Ammon's horn (tissue), 1 donor: ENCODE results near the gene CLPX.
"Not testable (repeated sequence)": the region's sequence is repeated elsewhere in the genome, so short reads cannot be mapped to it uniquely, and the experiment has no call there.

Source experiments
- DNase-seq: peaks from one replicate; pipeline ENCODE4 v3.0.0-alpha.2; 2016; ENCODE audit warnings: low spot score

The CLPX gene

DNA sequence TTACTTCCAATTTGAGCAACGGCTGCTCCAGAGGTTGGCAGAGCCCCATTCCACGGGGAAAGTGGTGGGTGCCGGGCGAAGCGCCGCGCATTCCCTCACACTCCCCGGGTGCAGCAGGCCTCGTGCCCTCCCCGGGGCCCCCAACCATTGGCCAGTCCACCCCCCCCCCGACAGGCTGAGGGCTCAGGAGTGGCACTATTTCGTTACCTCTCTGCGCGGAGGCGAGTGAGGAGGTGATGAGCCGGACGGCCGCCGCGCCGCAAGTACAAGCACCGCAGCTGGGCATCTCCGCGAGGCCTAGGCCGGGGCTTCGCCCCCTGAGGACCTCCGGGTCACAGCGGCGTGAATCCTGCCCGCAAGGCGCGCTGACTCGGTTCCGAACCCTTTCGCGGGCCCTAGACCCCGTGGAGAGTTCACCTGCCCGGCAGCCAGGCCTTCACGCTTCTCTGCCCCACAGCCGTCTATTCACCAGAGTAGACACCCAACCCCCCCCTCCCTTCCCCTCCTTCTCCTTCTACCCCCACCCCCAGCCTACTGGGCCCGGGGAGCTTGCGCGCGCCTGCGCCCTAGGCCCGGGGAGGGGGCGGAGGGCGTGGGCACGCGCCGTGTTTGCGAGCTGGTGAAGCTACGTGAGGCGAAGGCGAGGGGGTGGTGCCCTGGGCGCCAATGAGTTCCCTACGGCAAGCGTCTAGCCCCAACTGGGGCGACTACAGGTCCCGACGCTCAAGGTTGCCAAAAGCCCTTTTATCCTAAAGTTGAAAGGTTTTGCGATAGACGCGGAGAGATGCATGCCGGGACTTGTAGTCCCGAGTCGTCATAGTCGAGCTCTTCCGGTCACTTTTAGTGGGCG lies at the start of gene CLPX:
Gene CLPX, minus strand, starts transcription at position 475 of the 850 bp plus-strand sequence. Its CDS starts 189 bp downstream, at position 286.
- peak; percentile 93 for DNase-seq

DNA sequence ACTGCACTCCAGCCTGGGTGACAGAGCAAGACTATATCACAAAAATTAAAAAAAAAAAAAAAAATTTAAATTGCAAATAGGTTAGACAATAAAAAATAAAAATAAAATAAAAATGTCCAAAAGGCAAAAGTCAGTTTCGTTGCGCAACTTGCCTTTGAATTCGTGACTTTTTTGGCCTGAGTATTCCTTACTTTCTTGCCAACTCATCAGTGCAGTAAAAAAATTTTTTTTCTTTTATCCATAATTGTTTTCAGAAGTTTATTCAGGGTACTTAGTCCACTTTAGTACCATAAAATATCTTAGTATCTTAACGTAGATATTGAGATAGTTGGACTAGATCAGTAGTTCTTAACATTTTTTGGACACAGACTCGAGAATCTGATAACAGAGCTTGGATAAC lies 48.6 kb upstream of the CLPX start:
- no peak for DNase-seq

DNA sequence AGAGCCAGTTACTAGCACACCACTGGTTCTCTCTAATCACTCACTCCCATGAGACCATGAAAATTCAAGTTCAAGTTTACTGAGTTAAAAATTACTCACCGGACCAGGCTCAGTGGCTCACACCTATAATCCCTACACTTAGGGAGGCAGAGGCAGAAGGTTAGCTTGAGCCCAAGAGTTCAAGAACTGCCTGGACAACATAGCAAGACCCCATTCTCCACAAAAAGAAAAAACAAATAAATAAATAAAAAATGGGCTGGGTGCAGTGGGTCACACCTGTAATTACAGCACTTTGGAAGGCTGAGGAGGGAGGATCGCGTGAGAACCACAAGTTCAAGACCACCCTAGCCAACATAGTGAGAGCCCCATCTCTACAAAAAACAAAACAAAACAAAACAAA lies 47.4 kb upstream of the CLPX start:
- DNase-seq, result no peak

DNA sequence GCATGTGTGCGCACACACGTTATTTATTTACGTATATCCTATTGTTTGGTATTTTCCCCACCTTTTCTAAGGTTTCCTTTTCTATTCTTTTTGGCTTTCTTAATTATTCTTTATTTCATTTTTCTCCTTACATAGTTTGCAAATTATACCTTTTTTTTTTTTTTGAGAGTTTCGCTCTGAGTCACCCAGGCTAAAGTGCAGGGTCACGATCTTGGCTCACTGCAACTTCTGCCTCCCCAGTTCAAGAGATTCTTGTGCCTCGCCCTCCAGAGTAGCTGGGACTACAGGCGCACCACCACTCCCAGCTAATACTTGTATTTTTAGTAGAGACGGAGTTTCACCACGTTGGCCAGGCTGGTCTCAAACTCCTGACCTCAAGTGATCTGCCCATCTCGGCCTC lies 46.2 kb upstream of the CLPX start:
- no peak for DNase-seq

DNA sequence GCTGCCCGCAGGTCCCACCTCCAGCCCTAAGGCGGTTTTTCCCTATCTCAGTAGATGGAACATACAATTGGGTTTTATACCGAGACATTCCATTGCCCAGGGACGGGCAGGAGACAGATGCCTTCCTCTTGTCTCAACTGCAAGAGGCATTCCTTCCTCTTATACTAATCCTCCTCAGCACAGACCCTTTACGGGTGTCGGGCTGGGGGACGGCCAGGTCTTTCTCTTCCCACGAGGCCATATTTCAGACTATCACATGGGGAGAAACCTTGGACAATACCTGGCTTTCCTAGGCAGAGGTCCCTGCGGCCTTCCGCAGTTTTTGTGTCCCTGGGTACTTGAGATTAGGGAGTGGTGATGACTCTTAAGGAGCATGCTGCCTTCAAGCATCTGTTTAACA lies 41.8 kb upstream of the CLPX start:
- not testable (repeated sequence) for DNase-seq

DNA sequence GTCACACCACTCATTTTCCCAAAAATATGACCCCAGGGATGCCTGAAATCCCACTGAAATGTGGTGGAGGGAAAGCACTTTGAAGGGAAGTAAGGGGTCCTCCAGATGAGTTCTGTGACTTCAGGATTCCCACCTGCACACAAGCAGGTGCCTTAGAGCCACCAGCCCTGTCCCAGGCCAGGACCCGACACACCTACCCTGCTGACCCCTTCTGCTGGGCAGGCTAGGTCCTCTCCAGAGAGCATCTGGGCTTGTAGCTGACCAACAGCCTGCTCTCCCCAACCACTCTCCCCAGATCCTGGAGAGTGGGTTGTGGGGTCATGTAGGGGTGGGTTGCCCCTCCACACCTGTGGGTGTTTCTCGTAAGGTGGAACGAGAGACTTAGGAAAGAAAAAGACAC lies 41.1 kb upstream of the CLPX start:
- DNase-seq, result no peak

DNA sequence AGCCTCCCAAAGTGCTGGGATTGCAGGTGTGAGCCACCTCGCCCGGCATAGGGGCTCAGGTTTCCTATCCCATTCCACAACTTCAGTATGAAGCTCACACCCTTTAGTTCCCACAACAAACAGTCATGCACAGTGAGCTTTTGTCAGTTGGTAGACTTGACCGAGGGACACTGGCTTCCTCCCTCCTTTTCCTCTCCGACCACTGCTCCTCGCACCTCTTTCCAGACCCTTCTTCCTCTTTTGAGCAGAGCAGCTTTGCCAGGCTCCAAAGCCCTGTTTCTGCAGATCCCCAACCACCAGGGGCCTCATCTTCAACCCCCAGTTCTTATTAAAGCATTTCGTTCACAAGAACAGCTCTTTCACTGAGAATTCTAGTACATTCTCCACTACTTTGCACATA lies 38.9 kb upstream of the CLPX start:
- no peak for DNase-seq

DNA sequence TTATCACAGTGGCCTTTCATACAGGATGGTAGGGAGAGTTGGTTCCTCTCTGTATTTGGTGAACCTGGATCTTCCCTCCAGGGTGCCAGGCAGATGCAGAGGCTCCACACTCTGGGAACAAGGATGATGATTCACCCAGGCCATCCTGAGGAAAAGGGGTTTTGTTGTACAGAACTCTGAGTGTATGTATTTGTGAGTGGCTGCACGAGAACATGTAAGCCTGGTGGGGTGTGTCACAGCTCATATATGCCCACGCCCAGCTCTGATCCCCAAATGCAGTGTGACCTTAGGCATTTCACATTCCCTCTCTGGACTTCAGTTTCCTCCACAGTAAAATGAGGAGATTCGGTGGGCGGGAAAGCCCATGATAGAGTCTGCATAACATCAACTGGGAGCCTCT lies 37.7 kb upstream of the CLPX start:
- DNase-seq, result no peak

DNA sequence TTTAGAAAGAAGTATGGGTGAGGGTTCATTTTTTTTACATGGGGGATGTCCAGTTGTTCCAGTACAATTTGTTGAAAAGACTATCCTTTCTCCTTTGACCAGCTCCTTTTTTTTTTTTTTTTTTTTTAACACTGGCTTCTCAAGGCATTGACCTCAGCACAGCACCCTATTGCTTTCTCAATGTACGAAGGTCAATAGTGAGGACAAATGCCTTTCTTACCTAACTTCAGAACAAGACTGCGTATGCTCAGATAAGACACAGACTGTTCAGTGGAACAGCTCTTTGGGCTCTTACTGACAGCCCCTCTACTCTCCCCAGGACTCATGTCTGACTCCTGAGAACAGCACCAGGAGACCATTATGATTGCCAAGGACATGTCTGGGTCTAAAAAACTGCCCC lies 36.6 kb upstream of the CLPX start:
- DNase-seq, result no peak

DNA sequence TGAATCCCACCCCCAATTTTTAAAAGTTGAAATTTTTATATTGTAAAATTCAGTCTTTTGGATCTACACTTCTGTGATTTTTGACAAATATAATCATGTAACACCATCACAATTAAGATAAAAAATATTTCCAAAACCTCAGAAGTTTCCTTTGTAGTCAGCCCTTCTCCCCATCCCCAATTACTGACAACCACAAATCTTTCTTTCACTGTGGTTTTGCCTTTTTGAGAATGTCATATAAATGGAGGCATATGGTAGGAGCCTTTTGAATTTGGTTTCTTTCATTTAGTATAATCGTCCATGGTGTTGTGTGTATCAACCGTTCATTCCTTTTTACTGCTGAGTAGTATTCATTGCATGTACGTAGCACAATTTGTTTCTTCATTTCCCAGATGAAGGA lies 34.0 kb upstream of the CLPX start:
- no peak for DNase-seq

DNA sequence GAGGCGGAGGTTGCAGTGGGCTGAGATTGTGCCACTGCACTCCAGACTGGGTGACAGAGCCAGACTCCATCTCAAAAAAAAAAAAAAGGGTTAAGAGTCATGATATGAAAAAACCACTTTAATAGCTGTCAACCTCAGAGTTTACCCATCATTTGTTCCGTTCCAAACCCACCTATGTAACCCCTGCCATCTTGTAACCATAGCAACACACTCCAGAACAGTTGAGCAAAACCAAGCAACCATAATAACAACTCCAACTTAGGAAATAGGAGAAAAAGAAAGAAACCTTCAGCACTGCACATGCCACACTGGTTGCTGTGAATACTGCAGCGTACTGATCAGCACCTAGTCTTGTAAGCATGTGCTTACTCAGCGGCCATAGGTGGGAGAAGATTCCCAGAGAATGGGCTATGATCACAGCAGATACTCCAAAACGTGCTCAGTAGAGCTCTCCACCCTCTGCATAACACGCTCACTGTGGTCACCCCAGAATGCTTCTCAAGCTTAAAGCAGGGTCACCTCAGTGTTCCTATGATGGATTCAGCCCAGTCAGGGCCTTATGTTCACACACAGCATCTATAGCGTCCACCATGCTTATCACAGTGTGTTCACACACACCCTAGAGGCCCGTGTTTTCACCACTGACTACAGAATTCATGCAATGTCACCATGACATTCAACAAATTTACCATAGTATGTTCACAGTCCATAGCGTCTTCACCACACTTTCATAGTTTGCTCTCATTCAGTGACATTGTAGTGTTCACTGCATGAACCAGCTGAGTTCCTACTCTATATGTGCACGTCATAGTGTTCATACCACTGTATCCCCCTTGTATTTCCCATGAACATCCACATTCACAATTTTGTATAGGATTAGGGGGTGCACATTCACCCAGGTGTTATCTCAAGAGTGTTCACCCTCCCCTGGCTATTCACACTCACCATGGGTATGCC lies 32.7 kb upstream of the CLPX start:
- DNase-seq, result no peak

DNA sequence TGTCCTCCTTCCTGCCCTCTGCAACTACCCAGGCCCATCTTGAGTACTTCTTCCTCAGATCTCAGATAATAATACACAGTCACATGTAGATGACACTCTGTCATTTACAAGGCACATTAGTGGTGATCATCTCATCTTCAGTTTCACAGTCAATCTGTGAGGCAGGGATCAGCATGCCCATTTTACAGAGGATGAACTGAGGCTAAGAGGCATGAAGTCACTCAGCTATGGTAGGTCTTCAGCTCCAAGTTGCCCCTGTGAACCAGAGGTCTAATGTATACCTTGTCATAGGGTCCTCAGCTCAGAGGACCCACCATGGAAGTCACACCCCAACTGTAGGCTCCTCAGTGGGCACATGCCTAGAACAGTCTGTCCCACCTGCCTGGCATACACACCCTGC lies 30.4 kb upstream of the CLPX start:
- no peak for DNase-seq

DNA sequence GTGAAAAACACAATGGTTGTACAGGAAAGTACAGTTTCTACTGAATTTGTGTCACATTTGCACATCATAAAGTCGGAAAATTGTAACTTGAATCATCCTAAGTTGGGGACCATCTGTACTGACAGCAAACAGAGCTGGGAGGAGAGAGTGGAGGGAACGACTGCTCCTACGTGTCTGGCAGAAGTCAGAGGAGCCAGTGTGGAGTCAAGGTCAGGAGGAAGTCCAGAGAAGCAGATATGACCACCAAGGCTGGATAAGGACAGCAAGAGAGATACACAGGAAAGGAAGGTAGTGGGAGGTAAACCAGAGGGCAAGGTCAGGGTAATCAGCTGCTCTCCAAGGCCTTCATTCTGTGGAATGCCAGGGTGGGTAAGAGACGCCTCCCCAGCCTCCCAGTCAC lies 28.9 kb upstream of the CLPX start:
- DNase-seq, result no peak

DNA sequence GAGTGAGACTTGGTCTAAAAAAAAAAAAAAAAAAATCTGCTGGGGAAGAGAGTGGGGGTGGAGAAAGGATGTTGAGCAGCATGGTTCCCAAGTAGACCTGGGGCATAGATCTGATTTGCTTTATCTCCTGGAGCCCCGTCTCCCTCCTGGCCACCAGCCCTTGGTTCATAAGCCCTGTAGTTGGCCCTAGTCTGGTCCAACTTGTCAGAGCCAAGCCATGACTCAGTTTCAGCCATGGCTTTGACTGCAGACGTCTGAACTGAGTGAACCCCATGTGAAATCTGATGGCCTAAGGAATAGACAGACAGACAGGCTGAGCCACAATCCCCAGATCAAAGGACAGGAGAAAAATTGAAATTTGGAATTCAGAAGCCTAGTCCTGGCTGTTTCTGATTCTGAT lies 28.1 kb upstream of the CLPX start:
- no peak for DNase-seq

DNA sequence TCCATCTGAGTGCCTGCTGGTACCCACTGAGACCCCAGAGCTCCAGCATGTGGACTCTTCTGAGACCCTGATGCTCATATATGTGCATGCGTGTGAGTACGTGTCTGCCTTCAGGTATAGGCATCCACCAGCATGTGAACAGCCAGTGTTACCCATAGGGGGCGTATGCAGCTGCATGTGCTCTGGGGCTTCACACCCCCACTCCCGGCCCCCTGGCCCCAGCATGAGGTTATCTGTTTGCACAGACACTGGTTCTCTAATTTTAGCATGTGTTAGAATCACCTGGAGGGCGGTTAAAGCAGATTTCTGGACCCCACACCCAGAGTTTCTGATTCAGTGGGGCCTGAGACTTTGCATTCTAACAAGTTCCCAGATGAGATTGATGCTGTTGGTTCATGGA lies 27.0 kb upstream of the CLPX start:
- DNase-seq, result no peak

DNA sequence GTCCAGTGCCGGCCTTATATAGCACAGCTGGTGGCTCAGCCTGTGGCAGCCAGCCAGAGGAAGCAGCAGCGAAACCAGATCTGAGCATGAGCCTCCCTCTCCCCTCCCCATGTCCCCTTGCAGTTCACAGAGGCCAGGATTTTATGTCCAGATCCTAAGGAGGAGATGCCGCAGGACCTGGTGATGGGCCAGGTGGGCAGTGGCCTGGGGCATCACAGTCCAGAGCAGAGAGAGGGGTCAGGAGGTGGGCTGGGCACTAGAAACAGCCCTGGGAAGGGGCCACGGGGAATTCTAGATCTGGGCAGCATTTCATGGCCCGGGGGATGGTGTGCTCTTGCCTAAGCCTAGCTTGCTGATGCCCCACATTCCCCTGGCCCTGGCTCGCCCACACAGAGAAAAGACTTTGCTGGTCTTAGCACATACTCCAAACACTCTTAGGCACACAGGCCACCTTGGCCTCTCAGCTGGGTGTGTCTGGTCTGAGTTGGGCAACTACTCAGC lies 26.4 kb upstream of the CLPX start:
- no peak for DNase-seq

DNA sequence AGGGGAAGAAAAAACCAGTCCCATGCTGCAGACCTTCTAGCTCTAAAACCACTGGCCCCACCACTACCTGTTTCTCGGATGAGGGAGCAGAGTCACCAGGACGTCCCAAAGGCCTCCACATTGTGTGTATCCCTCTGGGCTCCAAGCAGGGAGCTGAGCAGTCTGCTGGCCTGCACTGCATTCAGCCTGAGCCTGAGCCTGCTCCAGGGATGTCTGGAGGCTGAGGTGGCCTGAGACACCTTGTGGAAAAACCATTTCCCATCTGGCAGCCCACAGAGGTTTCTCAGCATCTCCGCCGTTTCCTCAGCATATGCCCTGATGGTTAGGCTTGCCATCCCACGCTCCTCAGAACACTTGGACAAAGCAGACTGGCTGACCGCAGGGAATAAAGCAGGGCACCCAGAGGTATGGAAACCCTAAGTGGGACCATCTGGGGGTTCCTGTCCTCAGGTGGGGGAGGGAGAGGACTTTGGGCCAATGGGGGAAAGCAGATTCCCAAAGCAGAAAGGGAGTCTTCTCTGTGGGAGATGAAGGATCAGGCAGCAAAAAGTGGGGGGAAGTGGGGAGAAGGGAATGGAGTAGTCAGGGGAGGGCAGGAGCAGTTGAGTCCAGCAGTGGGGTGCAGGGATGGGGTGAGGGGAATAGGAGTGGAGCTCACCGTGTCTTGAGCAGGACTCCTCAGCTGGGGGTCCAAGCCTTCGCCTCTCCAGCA lies 25.8 kb upstream of the CLPX start, which contains the start of gene CILP:
Gene CILP, minus strand, starts transcription at position 704 of the 712 bp plus-strand sequence. CDS start 1,718 bp downstream, outside the sequence.
- no peak for DNase-seq

DNA sequence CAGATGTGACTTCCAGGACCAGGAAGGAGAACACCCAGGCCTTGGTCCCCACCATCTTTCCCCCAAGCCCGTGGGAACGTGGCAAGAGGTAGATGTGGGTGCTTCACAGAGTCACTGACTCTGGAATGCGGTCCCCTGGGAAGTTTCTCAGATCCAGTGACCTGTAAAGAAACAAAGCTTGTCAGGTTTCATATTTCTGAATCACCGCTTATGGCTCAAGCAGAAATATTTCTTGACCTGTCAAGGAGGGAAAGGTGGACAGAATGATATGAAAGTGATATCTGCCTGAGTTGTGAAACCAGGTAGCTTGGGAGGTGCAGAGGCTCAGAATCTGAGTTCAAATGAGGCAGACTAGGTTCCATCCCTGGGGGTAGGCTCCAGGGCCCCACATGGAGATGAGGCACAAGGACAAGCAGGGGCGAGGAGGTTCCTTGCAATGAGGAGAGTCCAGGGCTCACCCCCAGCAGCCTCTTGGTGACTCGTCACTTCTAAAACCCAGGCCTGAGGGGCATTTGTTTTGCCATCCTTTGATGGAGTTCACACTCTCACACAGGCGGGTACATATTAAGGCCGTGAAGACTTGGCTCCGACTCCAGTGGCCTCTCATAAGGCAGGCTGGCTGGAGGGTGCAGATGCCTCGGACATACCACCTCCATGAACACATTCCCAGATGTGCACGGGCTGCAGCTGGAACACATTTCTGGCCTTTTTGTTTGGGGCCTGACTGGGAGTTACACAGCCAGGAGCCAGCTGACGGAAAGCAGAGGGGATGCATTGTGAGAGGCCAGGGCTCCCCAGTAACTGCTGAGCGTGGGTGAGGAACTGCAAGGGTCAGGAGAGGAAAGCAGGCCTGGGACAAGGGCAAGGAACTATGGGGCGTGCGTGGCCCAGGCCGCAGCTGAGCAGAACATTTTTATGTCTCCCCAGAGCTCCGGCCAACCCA lies 24.8 kb upstream of the CLPX start:
- no peak for DNase-seq

DNA sequence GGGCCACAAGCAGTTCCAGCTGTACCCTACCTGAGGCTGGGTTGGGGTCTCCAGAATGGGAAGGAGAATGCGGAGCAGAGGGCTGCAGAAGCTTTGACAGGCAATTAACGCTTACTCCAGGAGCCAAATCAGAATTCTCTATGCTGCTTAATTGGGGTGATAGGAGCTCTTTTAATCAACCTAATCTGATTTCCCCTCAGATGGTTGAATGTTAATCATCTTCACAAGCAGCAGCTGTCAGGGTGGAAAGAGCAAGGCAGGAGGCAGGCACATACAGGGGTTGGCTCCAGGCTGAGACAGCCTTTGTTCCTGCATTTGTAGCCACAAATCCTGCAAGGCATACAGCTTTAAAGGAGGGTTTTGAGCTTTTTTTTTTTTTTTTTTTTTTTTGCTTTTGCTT lies 23.5 kb upstream of the CLPX start:
- DNase-seq, result no peak

DNA sequence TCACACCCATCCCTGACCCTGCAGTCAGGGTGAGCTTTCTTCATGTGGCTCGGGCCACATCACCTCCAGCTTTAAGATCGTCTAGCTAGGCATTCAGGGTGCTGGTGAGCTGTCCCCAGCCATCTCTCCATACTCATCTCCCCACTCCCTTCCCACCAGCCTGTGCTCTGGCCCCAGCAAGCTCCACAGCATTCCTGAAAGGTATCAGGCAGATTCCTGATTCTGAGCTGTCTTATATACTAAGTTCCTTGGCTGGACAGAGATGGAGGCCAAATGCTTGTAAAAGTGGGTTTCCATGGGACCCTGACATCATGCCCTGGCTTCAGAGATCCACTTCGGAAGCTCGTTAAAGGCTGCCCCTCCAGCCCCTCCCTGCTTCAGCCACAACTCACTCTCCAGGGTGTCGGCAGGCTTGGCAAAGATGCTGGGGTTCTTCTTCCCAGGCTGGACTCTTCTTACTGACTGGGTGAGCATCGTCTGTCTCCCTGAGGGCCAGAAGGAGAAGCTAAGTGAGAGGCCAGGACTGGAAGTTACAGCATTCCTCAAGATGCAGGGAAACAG lies 22.2 kb upstream of the CLPX start:
- no peak for DNase-seq

DNA sequence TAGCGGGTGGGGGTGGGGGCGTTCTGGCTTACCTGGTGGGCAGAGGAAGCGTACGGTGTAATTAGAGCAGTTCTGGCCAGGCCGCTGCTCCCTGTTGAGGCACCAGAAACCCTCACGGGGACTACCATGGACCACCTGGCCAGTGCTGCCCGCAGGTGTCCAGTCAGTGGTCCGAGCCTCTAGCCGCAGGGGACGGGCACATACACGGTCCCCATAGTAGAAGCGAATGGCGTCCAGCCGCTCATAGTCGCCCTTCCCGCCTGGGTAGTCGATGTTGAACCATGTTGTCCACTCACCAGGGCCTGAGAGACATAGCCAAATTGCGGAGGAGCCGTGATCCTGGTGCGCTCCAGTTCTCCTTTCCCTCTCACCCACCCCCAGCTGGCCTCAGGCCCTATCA lies 21.6 kb upstream of the CLPX start:
- no peak for DNase-seq
